ENCODE results near the gene IL1RAPL1.
A peak's percentile ranks its signal among the peaks of the same experiment; 100 is the strongest.

IL1RAPL1 gene

DNA sequence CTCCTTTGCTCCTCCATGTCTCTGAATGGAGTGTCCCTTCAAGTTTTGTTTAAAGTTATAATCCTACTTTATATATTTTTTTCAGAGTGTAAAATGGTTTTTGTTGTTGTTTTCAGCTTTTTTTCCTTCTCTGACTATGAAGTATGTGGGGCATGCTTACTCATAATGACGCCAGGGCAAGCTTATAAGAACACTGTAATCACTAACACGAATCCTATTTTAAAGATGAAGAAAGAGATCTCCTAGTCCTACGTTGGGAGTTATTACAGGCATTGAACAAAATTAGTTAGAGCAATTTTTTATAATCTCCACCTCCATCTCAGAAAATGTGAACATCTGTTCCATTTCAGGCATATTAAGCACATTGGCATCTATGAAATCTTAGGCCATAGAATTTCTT, 1360.0 kb downstream of the IL1RAPL1 start:
- no peaks in the 10 kb centered on the region for H3K27me3 ChIP-seq (ENCODE audit: control insufficient read depth, insufficient read depth, low read length)
- H3K4me1 ChIP-seq (ENCODE audit: control insufficient read depth, insufficient read depth, low read length) = peaks cover 3% of the 10 kb centered on the region; the same call in 1 of the 2 replicates
- H3K36me3 ChIP-seq (ENCODE audit: control insufficient read depth, insufficient read depth, low read length) = no peaks in the 10 kb centered on the region
- H3K27ac ChIP-seq (ENCODE audit: low read depth, low read length) = no peak overlapping the region
- H3K9ac ChIP-seq (ENCODE audit: low read depth, low read length) = no peak overlapping the region
- H3K9me3 ChIP-seq (ENCODE audit: control insufficient read depth, insufficient read depth, low read length) = no peaks in the 10 kb centered on the region
- H3K4me3 ChIP-seq (ENCODE audit: low read depth, low read length) = no peak overlapping the region

DNA sequence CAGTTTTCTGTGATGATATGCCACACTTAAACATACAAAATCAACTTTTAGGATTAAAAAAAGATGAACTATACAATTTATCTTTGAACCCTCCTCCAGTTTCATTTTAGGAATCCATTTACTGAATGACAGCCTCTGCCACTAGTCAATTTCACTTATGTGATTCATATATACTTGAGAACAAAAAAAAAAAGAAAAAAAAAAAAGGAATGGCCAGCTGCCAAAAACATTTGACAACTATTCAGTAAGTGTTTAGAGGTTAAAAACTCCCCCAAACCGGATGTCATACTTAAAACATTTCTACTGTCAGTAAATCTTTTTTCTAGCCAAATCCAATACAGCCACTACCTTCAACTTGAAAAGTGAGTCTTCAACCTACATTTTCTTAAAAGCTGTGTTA, 1361.4 kb downstream of the IL1RAPL1 start:
- Histone ChIP-seq H3K27me3 (ENCODE audit: control insufficient read depth, insufficient read depth, low read length) (no peaks in the 10 kb centered on the region), H3K27ac (ENCODE audit: low read depth, low read length) (no peak overlapping the region), H3K4me1 (ENCODE audit: control insufficient read depth, insufficient read depth, low read length) (peaks cover 3% of the 10 kb centered on the region; the same call in 1 of the 2 replicates), H3K9ac (ENCODE audit: low read depth, low read length) (no peak overlapping the region), H3K9me3 (ENCODE audit: control insufficient read depth, insufficient read depth, low read length) (no peaks in the 10 kb centered on the region), H3K36me3 (ENCODE audit: control insufficient read depth, insufficient read depth, low read length) (no peaks in the 10 kb centered on the region), H3K4me3 (ENCODE audit: low read depth, low read length) (no peak overlapping the region)

DNA sequence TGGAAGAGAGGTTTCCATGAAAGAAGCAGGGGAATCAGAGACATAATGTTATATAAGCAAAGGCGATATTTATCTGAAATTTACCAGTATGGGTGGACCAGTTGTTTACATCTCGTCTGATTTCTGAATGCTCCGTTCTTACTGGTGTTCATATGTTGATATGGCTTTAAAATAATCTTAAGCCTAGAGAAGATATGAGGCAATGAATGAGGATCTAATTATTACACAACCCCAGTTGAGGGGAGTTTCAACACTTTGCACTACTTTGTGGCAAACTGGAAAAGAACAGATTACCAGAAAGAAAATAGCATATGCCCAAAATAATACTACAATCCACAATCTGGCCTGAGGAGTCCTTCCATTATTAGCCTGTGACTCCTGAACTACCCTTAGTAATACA, 1364.8 kb downstream of the IL1RAPL1 start:
- no peak overlapping the region for H3K27ac ChIP-seq (ENCODE audit: low read depth, low read length)
- H3K27me3 ChIP-seq (ENCODE audit: control insufficient read depth, insufficient read depth, low read length) = no peaks in the 10 kb centered on the region
- H3K36me3 ChIP-seq (ENCODE audit: control insufficient read depth, insufficient read depth, low read length) = no peaks in the 10 kb centered on the region
- H3K9me3 ChIP-seq (ENCODE audit: control insufficient read depth, insufficient read depth, low read length) = no peaks in the 10 kb centered on the region
- H3K4me3 ChIP-seq (ENCODE audit: low read depth, low read length) = no peak overlapping the region
- no peak overlapping the region for H3K9ac ChIP-seq (ENCODE audit: low read depth, low read length)
- peaks cover 3% of the 10 kb centered on the region; the same call in 1 of the 2 replicates for H3K4me1 ChIP-seq (ENCODE audit: control insufficient read depth, insufficient read depth, low read length)

DNA sequence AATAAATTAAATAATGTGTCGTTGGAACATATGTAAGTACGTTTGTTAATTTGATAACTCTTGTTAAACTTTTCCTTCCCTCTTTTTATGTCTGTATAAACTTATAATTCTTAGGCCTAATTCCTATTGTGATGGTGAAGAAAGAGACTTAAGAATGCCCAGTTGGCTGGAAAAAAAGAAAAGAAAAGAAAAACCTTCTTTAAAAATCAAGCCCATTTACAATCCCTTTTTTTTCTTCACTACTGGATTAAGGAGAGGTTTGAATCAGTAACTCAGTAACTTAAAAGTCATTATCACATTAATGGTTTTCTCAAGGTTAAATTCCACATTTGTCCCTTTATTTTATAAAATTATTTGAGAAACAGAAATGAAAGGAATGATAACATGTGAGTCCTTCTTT, 1374.8 kb downstream of the IL1RAPL1 start:
- Histone ChIP-seq H3K9ac (ENCODE audit: low read depth, low read length) (no peak overlapping the region), H3K36me3 (ENCODE audit: control insufficient read depth, insufficient read depth, low read length) (no peaks in the 10 kb centered on the region), H3K27ac (ENCODE audit: low read depth, low read length) (no peak overlapping the region), H3K27me3 (ENCODE audit: control insufficient read depth, insufficient read depth, low read length) (no peaks in the 10 kb centered on the region), H3K9me3 (ENCODE audit: control insufficient read depth, insufficient read depth, low read length) (no peaks in the 10 kb centered on the region), H3K4me1 (ENCODE audit: control insufficient read depth, insufficient read depth, low read length) (peaks cover 47% of the 10 kb centered on the region), H3K4me3 (ENCODE audit: low read depth, low read length) (no peak overlapping the region)

DNA sequence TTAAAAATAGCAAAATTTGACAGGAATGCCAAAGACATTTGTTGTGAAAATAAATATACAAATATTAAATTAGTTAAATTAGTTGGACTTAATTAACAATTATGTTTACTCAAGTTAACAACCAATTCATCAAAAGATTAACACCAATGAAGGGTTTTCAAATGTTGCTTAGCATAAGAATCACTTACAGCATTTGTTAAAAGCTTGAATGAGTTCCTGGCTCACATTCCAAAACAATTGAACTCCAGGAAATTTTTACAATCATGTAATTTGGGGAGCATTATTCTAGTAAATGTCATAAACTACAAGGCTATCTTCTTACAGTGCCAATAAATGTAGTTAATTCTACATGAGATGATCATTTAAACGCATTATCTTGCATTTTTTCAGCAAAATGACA, 1378.4 kb downstream of the IL1RAPL1 start:
- Histone ChIP-seq H3K9me3 (ENCODE audit: control insufficient read depth, insufficient read depth, low read length) (no peaks in the 10 kb centered on the region), H3K9ac (ENCODE audit: low read depth, low read length) (no peak overlapping the region), H3K27ac (ENCODE audit: low read depth, low read length) (peak overlapping the region; percentile 41), H3K36me3 (ENCODE audit: control insufficient read depth, insufficient read depth, low read length) (no peaks in the 10 kb centered on the region), H3K4me1 (ENCODE audit: control insufficient read depth, insufficient read depth, low read length) (peaks cover 39% of the 10 kb centered on the region), H3K4me3 (ENCODE audit: low read depth, low read length) (peak overlapping the region; percentile 22; the same call in 1 of the 2 replicates), H3K27me3 (ENCODE audit: control insufficient read depth, insufficient read depth, low read length) (no peaks in the 10 kb centered on the region)

DNA sequence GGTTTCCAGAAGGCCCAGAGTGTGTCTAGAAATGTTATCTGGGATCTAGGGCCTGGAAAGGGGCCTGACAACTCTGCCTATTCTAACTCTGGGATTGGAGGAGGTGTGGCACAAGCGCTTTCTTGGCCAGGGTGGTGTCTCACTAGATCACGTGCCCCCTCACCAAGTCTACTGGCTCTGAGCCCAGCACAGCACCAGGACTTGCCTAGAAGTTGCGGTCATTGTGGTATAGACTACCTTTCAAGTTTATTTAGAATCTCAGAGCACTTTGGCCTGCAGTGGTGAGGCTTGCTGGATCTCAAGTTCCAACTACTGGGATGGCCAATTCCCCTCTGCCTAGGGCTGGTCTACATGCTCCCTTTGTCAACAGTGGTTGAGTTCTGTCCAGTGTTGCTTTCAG, 1404.8 kb downstream of the IL1RAPL1 start:
- no peaks in the 10 kb centered on the region for H3K9me3 ChIP-seq (ENCODE audit: control insufficient read depth, insufficient read depth, low read length)
- no peak overlapping the region for H3K4me3 ChIP-seq (ENCODE audit: low read depth, low read length)
- no peaks in the 10 kb centered on the region for H3K36me3 ChIP-seq (ENCODE audit: control insufficient read depth, insufficient read depth, low read length)
- no peaks in the 10 kb centered on the region for H3K4me1 ChIP-seq (ENCODE audit: control insufficient read depth, insufficient read depth, low read length)
- H3K27me3 ChIP-seq (ENCODE audit: control insufficient read depth, insufficient read depth, low read length) = no peaks in the 10 kb centered on the region
- H3K9ac ChIP-seq (ENCODE audit: low read depth, low read length) = no peak overlapping the region
- no peak overlapping the region for H3K27ac ChIP-seq (ENCODE audit: low read depth, low read length)

DNA sequence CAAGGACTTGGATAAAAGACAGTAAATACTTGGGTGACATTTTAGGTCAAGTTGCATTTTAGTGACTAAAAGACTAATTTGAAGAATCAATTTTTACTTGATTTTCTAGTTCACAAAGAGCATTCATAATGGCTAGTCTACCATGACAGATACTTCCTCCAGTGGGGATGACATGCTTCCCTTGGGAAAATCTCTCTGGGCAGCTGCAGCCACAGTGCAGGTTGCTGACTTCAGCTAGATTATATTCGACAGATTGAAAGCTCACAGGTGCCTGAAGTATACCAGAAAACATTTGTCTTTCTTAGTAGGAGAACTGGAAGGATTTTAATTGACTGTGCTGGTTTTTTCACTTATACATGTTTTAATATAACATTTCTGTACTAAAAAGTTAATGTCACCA, 1418.6 kb downstream of the IL1RAPL1 start:
- no peak overlapping the region for H3K27ac ChIP-seq (ENCODE audit: low read depth, low read length)
- no peak overlapping the region for H3K4me3 ChIP-seq (ENCODE audit: low read depth, low read length)
- no peaks in the 10 kb centered on the region for H3K36me3 ChIP-seq (ENCODE audit: control insufficient read depth, insufficient read depth, low read length)
- H3K4me1 ChIP-seq (ENCODE audit: control insufficient read depth, insufficient read depth, low read length) = peaks cover 9% of the 10 kb centered on the region
- no peaks in the 10 kb centered on the region for H3K27me3 ChIP-seq (ENCODE audit: control insufficient read depth, insufficient read depth, low read length)
- H3K9me3 ChIP-seq (ENCODE audit: control insufficient read depth, insufficient read depth, low read length) = no peaks in the 10 kb centered on the region
- H3K9ac ChIP-seq (ENCODE audit: low read depth, low read length) = no peak overlapping the region
